Endothelial cell of umbilical vein (primary cell): ENCODE data around the gene SV2C. TPM values are rescaled to one million over a fixed set of nuclear protein-coding genes. Genes with fewer than 3 reads are reported as not detected.

Experiments used
- BruUV-seq: library from RNA; stranded (reverse); fragments of 400-500 nt; replicated peaks from 2 replicates; lab custom pipeline; 2021; lab: Mats Ljungman, UMichigan
- CTCF ChIA-PET: fragments of 300-600, 350-600 bp; sonication (Branson Sonifier 250); formaldehyde crosslinking; loops from one replicate; lab custom pipeline; 2021; ENCODE audit warnings: antibody characterized with exemption, inconsistent platforms; lab: Charles Lee
- POLR2A ChIA-PET: fragments of 300-600, 350-600 bp; sonication (Branson Sonifier 250); formaldehyde crosslinking; loops from one replicate; lab custom pipeline; 2021; ENCODE audit warnings: antibody characterized with exemption, inconsistent platforms; lab: Charles Lee
- DNase-seq: peaks from one replicate; pipeline ENCODE4 v3.0.0-alpha.2; 2011; ENCODE audit warnings: low read depth, low spot score
- FAIRE-seq: peaks from 2 replicates; lab custom pipeline; 2011; peaks lifted over from hg19 to GRCh38; lab: Jason Lieb, UNC
- H2AFZ ChIP-seq: 2 replicates; pipeline ENCODE4 v1.6.0; 2012; ENCODE audit warnings: low read depth, low read length, control low read depth, inconsistent platforms
- H3K27ac ChIP-seq: 2 replicates; pipeline ENCODE4 v1.5.1; 2011; ENCODE audit warnings: low read depth, mild to moderate bottlenecking, control low read depth, low read length, moderate library complexity; ENCODE audit not compliant: insufficient read depth
- H3K27me3 ChIP-seq, 2 experiments: 2 replicates each; pipeline versions ENCODE4 v1.6.0 to v1.6.1; 2011; ENCODE audit warnings: low read length in 2 of 2, mixed read lengths in 1 of 2; ENCODE audit not compliant: control insufficient read depth in 2 of 2, insufficient read depth in 2 of 2
- H3K36me3 ChIP-seq, 2 experiments: 2 replicates in 1 of 2; 3 replicates in 1 of 2; pipeline ENCODE4 v1.5.1; 2011; ENCODE audit warnings: low read length in 2 of 2, mild to moderate bottlenecking in 1 of 2, moderate library complexity in 1 of 2; ENCODE audit not compliant: control insufficient read depth in 2 of 2, insufficient read depth in 2 of 2; ENCODE audit errors: extremely low read depth in 1 of 2
- H3K4me1 ChIP-seq: 3 replicates; pipeline ENCODE4 v1.5.1; 2011; ENCODE audit warnings: mild to moderate bottlenecking, low read length; ENCODE audit not compliant: control insufficient read depth, insufficient read depth; ENCODE audit errors: extremely low read depth
- H3K4me2 ChIP-seq: 2 replicates; pipeline ENCODE4 v1.6.1; 2011; ENCODE audit warnings: low read length, control low read depth, mixed read lengths; ENCODE audit not compliant: insufficient read depth
- H3K4me3 ChIP-seq, 3 experiments: fragments of 200-600 bp in 1 of 3; sonication (generic), shearing (Covaris generic) in 1 of 3; replicated peaks in 1 of 3; 2 replicates each; pipeline ENCODE4 v1.5.1; 2011 to 2016; ENCODE audit warnings: control low read depth in 3 of 3, low read length in 3 of 3, mild to moderate bottlenecking in 2 of 3, inconsistent platforms in 1 of 3, low read depth in 1 of 3, moderate library complexity in 1 of 3; ENCODE audit not compliant: insufficient read depth in 1 of 3
- H3K79me2 ChIP-seq: 2 replicates; pipeline ENCODE4 v1.6.0; 2012; ENCODE audit warnings: low read length, inconsistent platforms; ENCODE audit not compliant: control insufficient read depth, insufficient read depth
- H3K9ac ChIP-seq: replicated peaks from 2 replicates; pipeline ENCODE3; 2011; ENCODE audit warnings: low read length, control low read depth; ENCODE audit not compliant: insufficient read depth; ENCODE audit errors: extremely low read depth
- H3K9me1 ChIP-seq: replicated peaks from 3 replicates; pipeline ENCODE4 v1.6.0; 2011; ENCODE audit warnings: mild to moderate bottlenecking, low read length; ENCODE audit not compliant: control insufficient read depth, insufficient read depth; ENCODE audit errors: extremely low read depth
- H3K9me3 ChIP-seq: replicated peaks from 2 replicates; pipeline ENCODE4 v1.5.1; 2012; ENCODE audit warnings: low read length, inconsistent platforms; ENCODE audit not compliant: control insufficient read depth, insufficient read depth
- H4K20me1 ChIP-seq: replicated peaks from 2 replicates; pipeline ENCODE3; 2011; ENCODE audit warnings: mild to moderate bottlenecking, low read length; ENCODE audit not compliant: control insufficient read depth, insufficient read depth; ENCODE audit errors: extremely low read depth
- CTCF ChIP-seq, 2 donors: IDR thresholded peaks; 1 replicate in 1 of 2; 2 replicates in 1 of 2; pipeline ENCODE4 v1.5.1; 2011; ENCODE audit warnings: low read length in 2 of 2, mild to moderate bottlenecking in 2 of 2, moderate library complexity in 2 of 2, control low read depth in 1 of 2, inconsistent platforms in 1 of 2, low read depth in 1 of 2; ENCODE audit not compliant: insufficient read depth in 1 of 2; ENCODE audit errors: extremely low read depth in 1 of 2
- EZH2 ChIP-seq: IDR thresholded peaks from 2 replicates; pipeline ENCODE4 v1.6.1; 2012; ENCODE audit warnings: borderline replicate concordance, low read depth, mild to moderate bottlenecking, moderate library complexity, low read length, inconsistent platforms; ENCODE audit not compliant: severe bottlenecking
- FOS ChIP-seq: IDR thresholded peaks from 2 replicates; pipeline ENCODE4 v1.6.1; 2011; ENCODE audit warnings: mild to moderate bottlenecking, low read length, moderate library complexity, borderline replicate concordance; ENCODE audit not compliant: insufficient read depth
- GATA2 ChIP-seq: IDR thresholded peaks from 2 replicates; pipeline ENCODE4 v1.7.0; 2011; ENCODE audit warnings: low read depth, mild to moderate bottlenecking, moderate library complexity, mixed read lengths, low read length; ENCODE audit not compliant: insufficient read length, insufficient read depth
- JUN ChIP-seq: IDR thresholded peaks from 2 replicates; pipeline ENCODE4 v1.6.1; 2011; ENCODE audit warnings: borderline replicate concordance, low read depth; ENCODE audit not compliant: insufficient read length, insufficient read depth
- MAX ChIP-seq: IDR thresholded peaks from 2 replicates; pipeline ENCODE4 v1.6.1; 2011; ENCODE audit not compliant: insufficient read depth, insufficient read length
- MYC ChIP-seq: IDR thresholded peaks from one replicate; pipeline ENCODE4 v1.6.1; 2011; ENCODE audit warnings: mild to moderate bottlenecking, low read depth, low read length
- POLR2A ChIP-seq: IDR thresholded peaks from 2 replicates; pipeline ENCODE4 v1.6.1; 2012; ENCODE audit warnings: low read depth, mild to moderate bottlenecking, control low read depth, low read length
- POLR2AphosphoS5 ChIP-seq: IDR thresholded peaks from 2 replicates; pipeline ENCODE4 v1.6.1; 2012; ENCODE audit warnings: low read depth, mild to moderate bottlenecking, control low read depth, low read length, moderate library complexity; ENCODE audit not compliant: insufficient read depth
- dilution Hi-C: fragments of 300-500 bp; cut with MboI; formaldehyde crosslinking; loops from one replicate; pipeline ENCODE4 v1.15.0; 2019; ENCODE audit warnings: low sequenced_read_pairs; ENCODE audit not compliant: extremely low pct_ligation_motif_present
- intact Hi-C: fragments of 100-400 bp; cut with micrococcal nuclease; formaldehyde crosslinking; loops from one replicate; pipeline ENCODE4 v1.10.0; 2022
- polyA plus RNA-seq, 4 experiments: library from polyadenylated mRNA; depleted of rRNA in 3 of 4; stranded (reverse) in 3 of 4; unstranded in 1 of 4; fragments of >200 nt; gene quantifications; 2 replicates each; pipeline versions ENCODE4 v1.2.1 to v1.2.3, GENCODE V29; 2011 to 2012; ENCODE audit warnings: missing spikeins in 1 of 4
- total RNA-seq: library from RNA; stranded (reverse); gene quantifications from 2 replicates; pipeline ENCODE4 v1.2.3, GENCODE V29; 2021

The SV2C gene
- total and polyA plus RNA-seq, 2 donors (not counting 3 experiments of a cell fraction or from before 2014, with no cell fraction given) = not detected

- intact Hi-C loops = no loop called here
- CTCF ChIA-PET = no interaction called here
These were observed 195.1 kb downstream of the SV2C start for GRCh38 chr5:76278261-76278789.

GRCh38 chr5:76280494-76280893 is 197.3 kb downstream of the SV2C start:
- dilution Hi-C loops = no loop called here
- DNase-seq = no peak
- FAIRE-seq = no peak

More at GRCh38 chr5:76278261-76278789, 195.1 kb downstream of the SV2C start:
- no peaks in the 10 kb centered on the region for H3K36me3 ChIP-seq
- dilution Hi-C loops = no loop called here
- no peaks in the 10 kb centered on the region for H3K79me2 ChIP-seq
- no peak for FAIRE-seq
- no TSS peak for BruUV-seq
- no peak overlapping the region for H3K4me2 ChIP-seq
- H3K4me3 ChIP-seq = no peak overlapping the region
- H3K27me3 ChIP-seq = no peaks in the 10 kb centered on the region
- POLR2A ChIA-PET = no interaction called here
- no peak overlapping the region for H3K9ac ChIP-seq
- TF ChIP-seq POLR2A (no peak), POLR2AphosphoS5 (no peak), FOS (no peak), MYC (no peak)
- H4K20me1 ChIP-seq = no peaks in the 10 kb centered on the region
- no peak overlapping the region for H2AFZ ChIP-seq
- no peaks in the 10 kb centered on the region for H3K9me1 ChIP-seq
- DNase-seq = no peak
- H3K9me3 ChIP-seq = no peaks in the 10 kb centered on the region
- no peak overlapping the region for H3K27ac ChIP-seq
- no peaks in the 10 kb centered on the region for H3K4me1 ChIP-seq

More at GRCh38 chr5:76280494-76280893, 197.3 kb downstream of the SV2C start:
- intact Hi-C loops = no loop called here
- Histone ChIP-seq H3K9ac (no peak overlapping the region), H3K4me2 (no peak overlapping the region), H3K4me3 (no peak overlapping the region), H3K9me3 (no peaks in the 10 kb centered on the region), H2AFZ (no peak overlapping the region), H3K27me3 (no peaks in the 10 kb centered on the region), H3K4me1 (no peaks in the 10 kb centered on the region), H3K36me3 (no peaks in the 10 kb centered on the region), H3K27ac (no peak overlapping the region), H4K20me1 (no peaks in the 10 kb centered on the region), H3K9me1 (no peaks in the 10 kb centered on the region), H3K79me2 (no peaks in the 10 kb centered on the region)
- no TSS peak for BruUV-seq
- ChIA-PET POLR2A (no interaction called here), CTCF (no interaction called here)
- no peak for TF ChIP-seq CTCF (IDR thresholded peaks at IDR 0.05; ENCODE audit: extremely low read depth in 1 of 2, insufficient read depth in 1 of 2, low read depth in 1 of 2, low read length in 2 of 2)
- TF ChIP-seq POLR2AphosphoS5 = no peak
- no peak for TF ChIP-seq FOS
- TF ChIP-seq GATA2 = no peak
- no peak for TF ChIP-seq EZH2
- no peak for TF ChIP-seq POLR2A
- no peak for TF ChIP-seq JUN
- TF ChIP-seq MYC = no peak
- no peak for TF ChIP-seq MAX
